ENCODE results near the gene PCDH15. TPM values are rescaled to one million over a fixed set of nuclear protein-coding genes. Genes with fewer than 3 reads are reported as not detected.

The PCDH15 gene
- total RNA-seq, 1 experiment from 2014 or later: not detected

DNA sequence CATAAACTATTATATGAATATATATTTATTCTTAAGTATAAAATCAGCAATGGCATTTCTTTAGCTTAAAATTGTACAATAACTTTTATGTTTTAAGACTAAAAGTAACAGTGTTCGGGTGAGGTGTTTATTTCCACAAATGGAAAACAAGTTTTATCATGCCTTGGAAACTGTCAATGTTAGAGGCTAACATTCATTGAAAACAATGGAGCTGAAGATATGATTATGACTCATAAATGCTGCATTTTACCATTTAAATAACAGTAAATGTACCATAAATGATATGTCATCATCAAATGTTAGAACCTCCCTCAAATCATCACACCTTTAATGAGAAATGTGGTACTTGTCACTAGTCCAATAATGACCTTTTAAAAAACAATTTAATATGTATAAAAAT, 897.3 kb downstream of the PCDH15 start:
- CTCF ChIA-PET: interaction anchor here (0.7 to 1.0 kb wide), 2 partner anchors 10 to 41 kb away, joined by 3 read pairs; no protein-coding TSS in a partner anchor
- H3K27ac Mint-ChIP-seq (ENCODE audit: unreplicated experiment): no peak overlapping the region
- DNase-seq: no peak
- H3K9me3 Mint-ChIP-seq (ENCODE audit: low read depth, unreplicated experiment): no peaks in the 10 kb centered on the region
- intact Hi-C loops (cut with micrococcal nuclease; ENCODE audit: unreplicated experiment): no loop called here
- H3K36me3 Mint-ChIP-seq (ENCODE audit: insufficient read depth, unreplicated experiment): no peaks in the 10 kb centered on the region
- H3K4me1 Mint-ChIP-seq (ENCODE audit: low read depth, unreplicated experiment): no peaks in the 10 kb centered on the region
- no TSS peak for BruUV-seq (replicated peaks)
- no peak overlapping the region for H3K4me3 Mint-ChIP-seq (ENCODE audit: low read depth, unreplicated experiment)
- TF ChIP-seq, protein P1, sequence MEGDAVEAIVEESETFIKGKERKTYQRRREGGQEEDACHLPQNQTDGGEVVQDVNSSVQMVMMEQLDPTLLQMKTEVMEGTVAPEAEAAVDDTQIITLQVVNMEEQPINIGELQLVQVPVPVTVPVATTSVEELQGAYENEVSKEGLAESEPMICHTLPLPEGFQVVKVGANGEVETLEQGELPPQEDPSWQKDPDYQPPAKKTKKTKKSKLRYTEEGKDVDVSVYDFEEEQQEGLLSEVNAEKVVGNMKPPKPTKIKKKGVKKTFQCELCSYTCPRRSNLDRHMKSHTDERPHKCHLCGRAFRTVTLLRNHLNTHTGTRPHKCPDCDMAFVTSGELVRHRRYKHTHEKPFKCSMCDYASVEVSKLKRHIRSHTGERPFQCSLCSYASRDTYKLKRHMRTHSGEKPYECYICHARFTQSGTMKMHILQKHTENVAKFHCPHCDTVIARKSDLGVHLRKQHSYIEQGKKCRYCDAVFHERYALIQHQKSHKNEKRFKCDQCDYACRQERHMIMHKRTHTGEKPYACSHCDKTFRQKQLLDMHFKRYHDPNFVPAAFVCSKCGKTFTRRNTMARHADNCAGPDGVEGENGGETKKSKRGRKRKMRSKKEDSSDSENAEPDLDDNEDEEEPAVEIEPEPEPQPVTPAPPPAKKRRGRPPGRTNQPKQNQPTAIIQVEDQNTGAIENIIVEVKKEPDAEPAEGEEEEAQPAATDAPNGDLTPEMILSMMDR (IDR thresholded peaks at IDR 0.05; ENCODE audit: unreplicated experiment): no peak
- H3K27me3 Mint-ChIP-seq (ENCODE audit: unreplicated experiment): no peaks in the 10 kb centered on the region

DNA sequence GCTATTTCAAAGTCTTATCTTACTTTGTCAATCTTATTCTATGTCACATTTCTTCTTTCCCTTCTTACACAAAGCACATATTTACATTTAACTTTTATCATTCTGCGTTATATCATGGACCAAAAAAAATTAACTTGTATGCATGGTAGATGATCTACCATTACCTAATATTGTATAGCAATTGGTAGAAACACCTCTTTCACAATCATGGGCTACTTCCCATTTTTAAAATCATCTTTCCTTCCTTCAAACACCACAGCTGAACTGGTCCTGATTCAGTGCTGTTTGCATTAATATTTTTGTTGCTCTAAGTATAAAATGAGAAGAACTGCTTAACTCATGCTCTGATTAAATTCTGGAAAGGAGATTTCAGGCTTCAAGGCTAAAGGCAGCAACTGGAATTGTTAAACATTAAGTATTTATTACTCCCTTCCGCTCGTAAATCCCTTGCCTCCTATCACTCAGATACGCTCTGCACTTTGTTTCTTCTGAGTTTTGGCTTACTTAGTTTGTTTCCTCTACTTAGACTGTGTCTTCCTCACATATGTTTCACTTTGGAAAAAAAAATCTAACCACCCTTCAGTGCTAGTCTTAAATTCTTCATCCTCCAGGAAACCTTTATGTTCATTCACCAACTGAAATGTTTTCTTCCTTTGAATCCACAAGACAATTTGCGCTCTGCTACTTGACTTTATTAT, 901.4 kb downstream of the PCDH15 start:
- Mint-ChIP-seq H3K27ac (ENCODE audit: unreplicated experiment) (no peak overlapping the region), H3K27me3 (ENCODE audit: unreplicated experiment) (no peaks in the 10 kb centered on the region), H3K36me3 (ENCODE audit: insufficient read depth, unreplicated experiment) (no peaks in the 10 kb centered on the region), H3K4me3 (ENCODE audit: low read depth, unreplicated experiment) (no peak overlapping the region), H3K9me3 (ENCODE audit: low read depth, unreplicated experiment) (no peaks in the 10 kb centered on the region), H3K4me1 (ENCODE audit: low read depth, unreplicated experiment) (peaks cover 1% of the 10 kb centered on the region)
- DNase-seq: no peak
- no TSS peak for BruUV-seq (replicated peaks)
- TF ChIP-seq, protein P1 (IDR thresholded peaks at IDR 0.05; ENCODE audit: unreplicated experiment): no peak
- CTCF ChIA-PET: no interaction called here
- intact Hi-C loops (cut with micrococcal nuclease; ENCODE audit: unreplicated experiment): no loop called here

DNA sequence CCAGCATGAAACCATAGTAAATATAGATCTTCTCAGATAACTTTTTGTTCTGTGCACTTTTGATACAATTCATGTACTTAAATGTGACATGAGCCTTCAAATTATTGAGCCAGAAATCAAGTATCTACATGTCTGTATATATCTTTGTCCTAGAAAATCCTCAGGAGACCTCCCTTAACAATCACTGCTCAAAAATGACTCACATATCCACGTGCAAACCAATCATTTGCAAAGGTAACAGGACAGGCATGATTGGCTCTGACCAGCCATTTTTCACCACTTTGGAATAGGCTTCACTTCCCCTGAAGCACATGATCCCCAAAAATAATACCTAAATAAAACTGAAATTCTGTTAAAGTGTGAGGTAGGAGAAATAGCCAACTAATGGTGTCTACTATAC, 902.5 kb downstream of the PCDH15 start:
- no peak overlapping the region for H3K4me3 Mint-ChIP-seq (ENCODE audit: low read depth, unreplicated experiment)
- no peaks in the 10 kb centered on the region for H3K36me3 Mint-ChIP-seq (ENCODE audit: insufficient read depth, unreplicated experiment)
- peaks cover 10% of the 10 kb centered on the region for H3K4me1 Mint-ChIP-seq (ENCODE audit: low read depth, unreplicated experiment)
- H3K27ac Mint-ChIP-seq (ENCODE audit: unreplicated experiment): no peak overlapping the region
- no peaks in the 10 kb centered on the region for H3K27me3 Mint-ChIP-seq (ENCODE audit: unreplicated experiment)
- no peaks in the 10 kb centered on the region for H3K9me3 Mint-ChIP-seq (ENCODE audit: low read depth, unreplicated experiment)
- BruUV-seq (replicated peaks): no TSS peak
- TF ChIP-seq, protein P1 (IDR thresholded peaks at IDR 0.05; ENCODE audit: unreplicated experiment): no peak
- no peak for DNase-seq
- CTCF ChIA-PET: no interaction called here
- intact Hi-C loops (cut with micrococcal nuclease; ENCODE audit: unreplicated experiment): no loop called here

DNA sequence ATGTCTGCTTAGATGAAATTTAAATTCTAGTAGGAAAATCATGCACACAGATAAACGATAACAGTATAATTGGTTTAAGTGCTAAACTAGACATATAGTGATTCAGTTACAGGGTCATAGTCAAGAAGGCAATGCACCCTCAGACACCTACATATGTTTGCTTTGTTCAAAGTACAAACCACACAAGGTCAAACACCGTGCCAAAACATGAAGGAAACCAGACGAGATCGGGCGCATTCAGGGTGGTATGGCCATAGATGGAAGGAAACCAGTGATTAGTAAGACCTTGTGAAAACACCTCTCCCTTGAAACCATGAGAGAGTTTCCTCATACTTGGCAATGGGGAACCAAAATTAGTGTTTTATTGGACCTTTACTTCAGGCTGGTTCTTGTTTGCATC, 906.9 kb downstream of the PCDH15 start:
- Mint-ChIP-seq H3K27me3 (ENCODE audit: unreplicated experiment) (no peaks in the 10 kb centered on the region), H3K4me3 (ENCODE audit: low read depth, unreplicated experiment) (no peak overlapping the region), H3K36me3 (ENCODE audit: insufficient read depth, unreplicated experiment) (no peaks in the 10 kb centered on the region), H3K4me1 (ENCODE audit: low read depth, unreplicated experiment) (peaks cover 10% of the 10 kb centered on the region), H3K27ac (ENCODE audit: unreplicated experiment) (no peak overlapping the region), H3K9me3 (ENCODE audit: low read depth, unreplicated experiment) (no peaks in the 10 kb centered on the region)
- CTCF ChIA-PET: interaction anchor here (0.6 kb wide), 2 partner anchors 9 to 30 kb away, joined by 3 read pairs; no protein-coding TSS in a partner anchor
- TF ChIP-seq, protein P1 (IDR thresholded peaks at IDR 0.05; ENCODE audit: unreplicated experiment): no peak
- peak; percentile 5 for DNase-seq
- intact Hi-C loops (cut with micrococcal nuclease; ENCODE audit: unreplicated experiment): no loop called here
- BruUV-seq (replicated peaks): no TSS peak

Data from Calu3 (cell line).